Neural cell (in vitro differentiated cells): ENCODE results near the gene BCL2L12. TPM values are rescaled to one million over a fixed set of nuclear protein-coding genes. Genes with fewer than 3 reads are reported as not detected.

Experiments used
- H2AFZ ChIP-seq: fragments of 200-600, 300-800 bp; sonication (generic), shearing (Covaris generic); 2 replicates; pipeline ENCODE4 v1.6.0; 2014; ENCODE audit warnings: low read depth, mild to moderate bottlenecking, antibody characterized with exemption, low read length, moderate library complexity
- H3F3A ChIP-seq: fragments of 200-600 bp; shearing (Covaris generic); 2 replicates; pipeline ENCODE4 v1.6.1; 2016; ENCODE audit warnings: mild to moderate bottlenecking, moderate library complexity, mixed read lengths, antibody characterized with exemption, low read length; ENCODE audit not compliant: insufficient read depth, poor library complexity, severe bottlenecking
- H3K27ac ChIP-seq: fragments of 200-600, 300-800 bp; sonication (generic), shearing (Covaris generic); 2 replicates; pipeline ENCODE4 v1.5.1; 2014; ENCODE audit warnings: mild to moderate bottlenecking, low read length, moderate library complexity
- H3K27me3 ChIP-seq: fragments of 300-800, 200-600 bp; sonication (generic), shearing (Covaris generic); 2 replicates; pipeline ENCODE4 v1.6.0; 2014; ENCODE audit warnings: mild to moderate bottlenecking, low read depth, low read length, moderate library complexity; ENCODE audit not compliant: insufficient read depth
- H3K36me3 ChIP-seq: fragments of 300-800, 200-600 bp; sonication (generic), shearing (Covaris generic); 2 replicates; pipeline ENCODE4 v1.5.1; 2014; ENCODE audit warnings: mild to moderate bottlenecking, antibody characterized with exemption, low read length, moderate library complexity; ENCODE audit not compliant: insufficient read depth
- H3K4me2 ChIP-seq: fragments of 300-800, 200-600 bp; sonication (generic), shearing (Covaris generic); 2 replicates; pipeline ENCODE4 v1.6.0; 2014; ENCODE audit warnings: mild to moderate bottlenecking, low read length
- H3K4me3 ChIP-seq: fragments of 300-800, 200-600 bp; sonication (generic), shearing (Covaris generic); 2 replicates; pipeline ENCODE4 v1.5.1; 2014; ENCODE audit warnings: mild to moderate bottlenecking, low read length, moderate library complexity
- H3K79me2 ChIP-seq: fragments of 200-600 bp; shearing (Covaris generic); replicated peaks from 2 replicates; pipeline ENCODE4 v1.6.0; 2014; ENCODE audit warnings: mild to moderate bottlenecking, low read length, moderate library complexity; ENCODE audit not compliant: insufficient read depth
- H3K9ac ChIP-seq: fragments of 300-800, 200-600 bp; sonication (generic), shearing (Covaris generic); 2 replicates; pipeline ENCODE4 v1.6.1; 2016; ENCODE audit warnings: mild to moderate bottlenecking, low read length, mixed read lengths
- H3K9me2 ChIP-seq: fragments of 200-600 bp; shearing (Covaris generic); 2 replicates; pipeline ENCODE4 v1.6.1; 2016; ENCODE audit warnings: mild to moderate bottlenecking, low read length, mixed read lengths; ENCODE audit not compliant: insufficient read depth
- H3K9me3 ChIP-seq: fragments of 200-600, 300-800 bp; sonication (generic), shearing (Covaris generic); 2 replicates; pipeline ENCODE4 v1.6.1; 2016; ENCODE audit warnings: mild to moderate bottlenecking, mixed run types, low read length, moderate library complexity, mixed read lengths
- H4K20me1 ChIP-seq: fragments of 200-600 bp; shearing (Covaris generic); 2 replicates; pipeline ENCODE4 v1.6.1; 2016; ENCODE audit warnings: mild to moderate bottlenecking, mixed run types; ENCODE audit not compliant: insufficient read depth
- EP300 ChIP-seq: fragments of 450-650 bp; conservative IDR thresholded peaks from 2 replicates; pipeline ENCODE4 v1.6.1; 2014; ENCODE audit warnings: antibody characterized with exemption, mild to moderate bottlenecking, moderate library complexity; ENCODE audit not compliant: poor library complexity, severe bottlenecking
- EZH2 ChIP-seq: fragments of 200-600, 300-800 bp; shearing (Covaris generic), sonication (generic); IDR thresholded peaks from 2 replicates; pipeline ENCODE4 v1.6.1; 2014; ENCODE audit warnings: antibody characterized with exemption, low read length, borderline replicate concordance, mild to moderate bottlenecking; ENCODE audit not compliant: insufficient read depth, poor library complexity, severe bottlenecking
- MXI1 ChIP-seq: fragments of 450-650 bp; conservative IDR thresholded peaks from 2 replicates; pipeline ENCODE4 v1.6.1; 2014; ENCODE audit warnings: antibody characterized with exemption, mild to moderate bottlenecking; ENCODE audit not compliant: poor library complexity, severe bottlenecking
- POLR2AphosphoS5 ChIP-seq: IDR thresholded peaks from 2 replicates; pipeline ENCODE4 v1.6.1; 2012
- RAD21 ChIP-seq: fragments of 450-650 bp; conservative IDR thresholded peaks from 2 replicates; pipeline ENCODE4 v1.6.1; 2014; ENCODE audit warnings: antibody characterized with exemption, mild to moderate bottlenecking, moderate library complexity
- SMC3 ChIP-seq: fragments of 450-650 bp; conservative IDR thresholded peaks from 2 replicates; pipeline ENCODE4 v1.6.1; 2014; ENCODE audit warnings: antibody characterized with exemption, mild to moderate bottlenecking, moderate library complexity; ENCODE audit not compliant: poor library complexity
- TAF1 ChIP-seq: IDR thresholded peaks from 2 replicates; pipeline ENCODE4 v1.6.1; 2012; ENCODE audit warnings: low read depth
- polyA plus RNA-seq: library from polyadenylated mRNA; depleted of rRNA; stranded (reverse); fragments of >200 nt; gene quantifications from 2 replicates; pipeline ENCODE4 v1.2.3, GENCODE V29; 2014
- TF ChIP-seq, protein P1 (sequence below): fragments of 450-650 bp; IDR thresholded peaks from 2 replicates; pipeline ENCODE4 v1.5.1; 2014; ENCODE audit warnings: antibody characterized with exemption, mild to moderate bottlenecking, moderate library complexity; ENCODE audit not compliant: poor library complexity, severe bottlenecking
- TF ChIP-seq, protein P2 (sequence below): IDR thresholded peaks from 2 replicates; pipeline ENCODE4 v1.6.1; 2012; ENCODE audit warnings: borderline replicate concordance

The BCL2L12 gene
- polyA plus RNA-seq, 1 donor from 2014 or later = 1.1 TPM

DNA sequence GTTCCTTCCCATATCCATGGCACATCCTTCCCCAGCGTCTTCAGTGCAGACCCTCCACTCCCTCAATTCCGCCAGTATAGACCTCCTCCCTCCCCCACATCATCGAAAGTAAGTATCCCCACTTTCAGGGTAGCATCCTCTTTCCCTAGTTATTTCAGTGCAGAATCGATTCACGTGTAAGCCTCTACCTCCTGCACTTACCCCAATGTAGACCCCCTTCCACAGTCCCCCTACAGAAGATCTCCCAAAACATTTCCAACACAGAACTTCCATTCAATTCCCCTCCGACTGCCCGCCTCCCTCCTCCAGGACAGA is 740 bp upstream of the BCL2L12 start:
- Histone ChIP-seq H3K36me3 (no peaks in the 10 kb centered on the region), H3K9me3 (no peaks in the 10 kb centered on the region), H3K9me2 (no peaks in the 10 kb centered on the region), H3K4me2 (peak overlapping the region; percentile 85), H2AFZ (peak overlapping the region; percentile 56), H3F3A (no peaks in the 10 kb centered on the region), H4K20me1 (no peaks in the 10 kb centered on the region), H3K4me3 (peak overlapping the region; percentile 77), H3K27ac (peak overlapping the region; percentile 48), H3K9ac (peak overlapping the region; percentile 68), H3K27me3 (no peaks in the 10 kb centered on the region), H3K79me2 (no peaks in the 10 kb centered on the region)
- TF ChIP-seq EZH2 = no peak
- TF ChIP-seq, protein P1, sequence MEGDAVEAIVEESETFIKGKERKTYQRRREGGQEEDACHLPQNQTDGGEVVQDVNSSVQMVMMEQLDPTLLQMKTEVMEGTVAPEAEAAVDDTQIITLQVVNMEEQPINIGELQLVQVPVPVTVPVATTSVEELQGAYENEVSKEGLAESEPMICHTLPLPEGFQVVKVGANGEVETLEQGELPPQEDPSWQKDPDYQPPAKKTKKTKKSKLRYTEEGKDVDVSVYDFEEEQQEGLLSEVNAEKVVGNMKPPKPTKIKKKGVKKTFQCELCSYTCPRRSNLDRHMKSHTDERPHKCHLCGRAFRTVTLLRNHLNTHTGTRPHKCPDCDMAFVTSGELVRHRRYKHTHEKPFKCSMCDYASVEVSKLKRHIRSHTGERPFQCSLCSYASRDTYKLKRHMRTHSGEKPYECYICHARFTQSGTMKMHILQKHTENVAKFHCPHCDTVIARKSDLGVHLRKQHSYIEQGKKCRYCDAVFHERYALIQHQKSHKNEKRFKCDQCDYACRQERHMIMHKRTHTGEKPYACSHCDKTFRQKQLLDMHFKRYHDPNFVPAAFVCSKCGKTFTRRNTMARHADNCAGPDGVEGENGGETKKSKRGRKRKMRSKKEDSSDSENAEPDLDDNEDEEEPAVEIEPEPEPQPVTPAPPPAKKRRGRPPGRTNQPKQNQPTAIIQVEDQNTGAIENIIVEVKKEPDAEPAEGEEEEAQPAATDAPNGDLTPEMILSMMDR = no peak
- no peak for TF ChIP-seq SMC3
- no peak for TF ChIP-seq POLR2AphosphoS5
- TF ChIP-seq MXI1 = no peak
- no peak for TF ChIP-seq EP300
- no peak for TF ChIP-seq RAD21
- TF ChIP-seq, protein P2, sequence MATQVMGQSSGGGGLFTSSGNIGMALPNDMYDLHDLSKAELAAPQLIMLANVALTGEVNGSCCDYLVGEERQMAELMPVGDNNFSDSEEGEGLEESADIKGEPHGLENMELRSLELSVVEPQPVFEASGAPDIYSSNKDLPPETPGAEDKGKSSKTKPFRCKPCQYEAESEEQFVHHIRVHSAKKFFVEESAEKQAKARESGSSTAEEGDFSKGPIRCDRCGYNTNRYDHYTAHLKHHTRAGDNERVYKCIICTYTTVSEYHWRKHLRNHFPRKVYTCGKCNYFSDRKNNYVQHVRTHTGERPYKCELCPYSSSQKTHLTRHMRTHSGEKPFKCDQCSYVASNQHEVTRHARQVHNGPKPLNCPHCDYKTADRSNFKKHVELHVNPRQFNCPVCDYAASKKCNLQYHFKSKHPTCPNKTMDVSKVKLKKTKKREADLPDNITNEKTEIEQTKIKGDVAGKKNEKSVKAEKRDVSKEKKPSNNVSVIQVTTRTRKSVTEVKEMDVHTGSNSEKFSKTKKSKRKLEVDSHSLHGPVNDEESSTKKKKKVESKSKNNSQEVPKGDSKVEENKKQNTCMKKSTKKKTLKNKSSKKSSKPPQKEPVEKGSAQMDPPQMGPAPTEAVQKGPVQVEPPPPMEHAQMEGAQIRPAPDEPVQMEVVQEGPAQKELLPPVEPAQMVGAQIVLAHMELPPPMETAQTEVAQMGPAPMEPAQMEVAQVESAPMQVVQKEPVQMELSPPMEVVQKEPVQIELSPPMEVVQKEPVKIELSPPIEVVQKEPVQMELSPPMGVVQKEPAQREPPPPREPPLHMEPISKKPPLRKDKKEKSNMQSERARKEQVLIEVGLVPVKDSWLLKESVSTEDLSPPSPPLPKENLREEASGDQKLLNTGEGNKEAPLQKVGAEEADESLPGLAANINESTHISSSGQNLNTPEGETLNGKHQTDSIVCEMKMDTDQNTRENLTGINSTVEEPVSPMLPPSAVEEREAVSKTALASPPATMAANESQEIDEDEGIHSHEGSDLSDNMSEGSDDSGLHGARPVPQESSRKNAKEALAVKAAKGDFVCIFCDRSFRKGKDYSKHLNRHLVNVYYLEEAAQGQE = no peak
- no peak for TF ChIP-seq TAF1

DNA sequence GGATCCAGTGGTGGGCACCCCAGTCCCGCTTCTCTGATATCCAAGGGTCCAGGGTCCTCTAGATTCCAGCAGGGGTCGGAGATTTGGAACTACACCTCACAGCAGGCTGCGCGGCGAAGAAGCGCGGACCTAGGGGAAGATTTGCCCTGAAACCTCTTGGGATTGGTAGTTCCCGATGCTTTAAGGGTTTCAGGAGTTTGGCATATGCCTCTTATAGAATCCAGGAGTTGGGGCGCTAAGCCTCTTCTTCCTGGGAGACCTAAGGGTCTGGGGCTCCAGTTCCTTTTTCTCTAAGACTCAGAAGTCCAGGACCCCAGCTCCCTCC is 349 bp downstream of the BCL2L12 start:
- no peaks in the 10 kb centered on the region for H3K9me2 ChIP-seq
- H3K27ac ChIP-seq = no peak overlapping the region
- H3K4me2 ChIP-seq = no peak overlapping the region
- no peaks in the 10 kb centered on the region for H4K20me1 ChIP-seq
- H3K9ac ChIP-seq = no peak overlapping the region
- H3K27me3 ChIP-seq = no peaks in the 10 kb centered on the region
- no peaks in the 10 kb centered on the region for H3K79me2 ChIP-seq
- H3F3A ChIP-seq = no peaks in the 10 kb centered on the region
- no peak overlapping the region for H2AFZ ChIP-seq
- H3K9me3 ChIP-seq = no peaks in the 10 kb centered on the region
- peak overlapping the region; percentile 77 for H3K4me3 ChIP-seq
- TF ChIP-seq EP300 = no peak
- no peak for TF ChIP-seq POLR2AphosphoS5
- TF ChIP-seq RAD21 = no peak
- TF ChIP-seq, protein P2 = no peak
- no peak for TF ChIP-seq MXI1
- no peak for TF ChIP-seq TAF1
- TF ChIP-seq, protein P1 = no peak
- no peak for TF ChIP-seq EZH2
- no peak for TF ChIP-seq SMC3
- no peaks in the 10 kb centered on the region for H3K36me3 ChIP-seq
